ENCODE data around the gene AHR.
"Not testable (repeated sequence)": the region's sequence is repeated elsewhere in the genome, so short reads cannot be mapped to it uniquely, and the experiment has no call there.

The AHR gene

DNA sequence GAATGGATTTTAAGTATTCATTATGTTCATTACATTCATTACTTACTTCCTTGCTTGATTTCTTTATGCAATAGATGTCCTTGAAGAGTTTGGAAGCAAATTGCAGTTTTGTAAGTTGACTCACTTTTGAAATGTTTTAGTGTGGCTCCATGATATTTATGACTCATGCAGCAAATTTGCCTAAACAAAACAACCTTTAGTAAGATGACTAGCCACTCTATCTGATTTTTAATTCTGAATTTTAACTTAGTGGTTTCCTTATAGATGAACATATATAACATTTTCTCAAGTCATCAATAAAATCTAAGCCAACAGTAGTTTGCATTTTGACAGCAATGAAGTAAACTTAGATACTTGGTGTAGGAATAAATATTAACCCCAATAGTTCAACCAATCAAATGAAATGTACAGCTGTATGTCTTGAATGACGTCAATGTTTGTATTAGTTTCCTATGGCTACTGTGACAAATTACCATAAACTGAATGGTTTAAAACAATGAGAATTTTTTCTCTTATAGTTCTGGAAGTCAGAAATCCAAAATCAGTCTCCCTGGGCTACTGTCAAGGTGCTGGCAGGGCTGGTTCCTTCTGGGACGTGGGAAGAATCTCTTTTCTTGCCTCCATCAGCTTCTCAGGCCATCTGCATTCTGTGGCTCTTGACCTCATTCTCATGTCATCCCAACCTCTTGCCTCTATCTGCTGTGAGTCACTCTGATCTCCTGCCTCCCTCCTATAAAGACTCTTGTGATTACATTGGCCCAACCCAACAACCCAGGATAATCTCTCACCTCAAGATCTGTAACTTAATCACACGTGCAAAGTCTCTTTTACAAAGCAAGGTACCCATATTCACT, 73.4 kb downstream of the AHR start:
- Mint-ChIP-seq H3K4me3 (no peak overlapping the region), H3K9me3 (no peaks in the 10 kb centered on the region), H3K36me3 (no peaks in the 10 kb centered on the region), H3K4me1 (no peaks in the 10 kb centered on the region), H3K27ac (no peak overlapping the region), H3K27me3 (no peaks in the 10 kb centered on the region)

DNA sequence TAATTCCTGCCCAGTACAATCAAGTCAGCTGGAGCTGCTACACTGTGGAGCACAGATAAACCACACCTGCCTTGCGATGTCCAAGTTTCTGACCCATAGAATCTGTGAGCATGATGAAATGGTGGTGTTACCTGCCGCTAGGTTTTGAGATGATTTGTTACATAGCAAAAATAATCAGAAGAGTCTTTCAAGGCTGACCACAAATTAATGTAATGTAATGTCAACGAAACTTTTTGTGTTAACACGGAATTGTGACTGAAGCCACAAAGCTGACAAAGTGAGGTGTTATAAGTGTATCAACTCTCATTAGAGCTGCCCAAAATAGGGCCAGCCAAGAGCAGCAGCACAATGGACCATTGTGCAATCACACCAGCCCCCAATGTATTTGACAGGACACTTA, 75.7 kb downstream of the AHR start:
- Mint-ChIP-seq H3K4me3 (no peak overlapping the region), H3K4me1 (no peaks in the 10 kb centered on the region), H3K27ac (no peak overlapping the region), H3K9me3 (no peaks in the 10 kb centered on the region), H3K36me3 (no peaks in the 10 kb centered on the region), H3K27me3 (no peaks in the 10 kb centered on the region)

DNA sequence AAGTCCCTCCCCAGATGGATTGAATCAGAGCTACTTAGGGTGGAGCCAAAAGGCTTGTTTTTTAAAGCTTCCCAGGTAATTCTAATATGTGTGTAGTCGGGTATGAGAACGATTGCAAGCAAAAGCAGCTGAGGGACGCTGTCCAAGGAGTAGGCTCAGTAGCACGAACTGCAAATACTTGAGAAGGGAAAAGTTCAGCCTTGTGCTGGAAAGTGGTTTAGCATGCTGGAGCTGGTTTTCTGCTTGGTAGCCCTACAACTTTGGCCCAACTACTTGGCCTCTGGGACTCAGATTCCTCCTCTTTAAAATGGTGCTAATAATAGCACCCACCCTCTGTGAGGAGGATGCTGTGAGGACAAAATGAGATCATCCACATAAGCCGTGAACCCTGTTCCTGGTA, 76.2 kb downstream of the AHR start:
- no peak overlapping the region for H3K27ac Mint-ChIP-seq
- H3K4me3 Mint-ChIP-seq: no peak overlapping the region
- H3K4me1 Mint-ChIP-seq: no peaks in the 10 kb centered on the region
- no peaks in the 10 kb centered on the region for H3K9me3 Mint-ChIP-seq
- no peaks in the 10 kb centered on the region for H3K27me3 Mint-ChIP-seq
- H3K36me3 Mint-ChIP-seq: no peaks in the 10 kb centered on the region

DNA sequence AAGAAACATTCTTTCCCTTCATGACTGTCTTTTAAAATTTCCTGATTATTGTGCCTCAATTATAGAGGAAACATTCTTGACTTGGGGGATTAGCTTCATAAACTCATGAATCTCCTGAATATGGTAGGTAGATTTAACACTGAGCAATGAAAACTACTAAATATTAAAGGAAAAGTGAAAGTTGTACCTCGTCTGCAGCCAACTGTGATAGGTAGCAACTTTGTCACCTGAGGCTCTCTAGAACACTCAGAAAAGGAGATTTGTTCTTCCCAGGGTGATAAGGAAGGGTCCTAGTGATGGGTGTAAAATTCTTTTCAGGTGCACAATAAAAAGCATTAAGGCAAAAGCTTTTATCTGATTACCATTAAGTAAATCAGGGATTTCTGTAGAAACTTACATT, 78.1 kb downstream of the AHR start:
- Mint-ChIP-seq H3K27me3 (peaks cover 2% of the 10 kb centered on the region), H3K27ac (no peak overlapping the region), H3K4me1 (no peaks in the 10 kb centered on the region), H3K9me3 (no peaks in the 10 kb centered on the region), H3K4me3 (no peak overlapping the region), H3K36me3 (peaks cover 2% of the 10 kb centered on the region)

DNA sequence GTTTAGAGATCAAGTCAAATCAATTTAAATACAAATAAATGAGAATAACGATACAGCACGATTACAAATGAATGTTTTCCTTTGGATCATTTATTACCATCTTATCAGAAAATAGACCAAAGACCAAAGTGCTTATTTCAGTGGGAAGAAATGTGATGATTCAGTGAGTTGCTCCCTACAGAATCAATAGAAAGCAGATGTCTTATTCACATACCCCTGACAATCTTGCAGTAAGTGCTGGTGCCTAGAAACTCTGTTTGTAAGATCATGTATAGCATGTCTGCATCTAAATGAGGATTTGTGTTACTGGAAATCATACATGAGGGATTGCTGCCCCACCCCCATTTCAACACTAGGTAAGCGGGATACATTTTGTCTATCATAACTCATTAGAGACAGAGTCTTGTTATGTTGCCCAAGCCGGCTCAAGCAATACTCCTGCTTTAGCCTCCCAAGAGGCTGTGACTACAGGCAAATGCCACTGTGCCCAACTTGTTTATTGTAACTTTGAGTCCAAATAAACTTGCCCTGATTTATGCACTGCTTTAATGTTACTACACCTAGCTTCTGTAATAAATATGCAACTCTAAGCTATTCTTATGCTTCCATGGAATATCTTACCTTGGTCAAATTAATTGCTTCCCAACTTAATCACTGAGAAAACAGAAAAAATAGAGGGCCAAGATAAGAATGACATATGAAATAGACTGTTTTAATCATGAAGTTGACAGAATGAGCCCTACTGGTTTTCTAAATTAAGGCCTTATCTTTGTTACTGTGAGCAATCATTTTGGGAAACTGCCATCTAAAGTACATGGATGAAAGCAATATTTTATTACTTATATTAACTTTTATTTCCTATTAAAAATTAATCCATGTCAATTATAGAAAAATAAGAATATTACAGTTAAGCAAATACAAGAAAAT, 82.5 kb downstream of the AHR start:
- no peak overlapping the region for H3K4me3 Mint-ChIP-seq
- no peaks in the 10 kb centered on the region for H3K9me3 Mint-ChIP-seq
- no peaks in the 10 kb centered on the region for H3K4me1 Mint-ChIP-seq
- H3K36me3 Mint-ChIP-seq: peaks cover 2% of the 10 kb centered on the region
- no peak overlapping the region for H3K27ac Mint-ChIP-seq
- H3K27me3 Mint-ChIP-seq: peaks cover 2% of the 10 kb centered on the region

DNA sequence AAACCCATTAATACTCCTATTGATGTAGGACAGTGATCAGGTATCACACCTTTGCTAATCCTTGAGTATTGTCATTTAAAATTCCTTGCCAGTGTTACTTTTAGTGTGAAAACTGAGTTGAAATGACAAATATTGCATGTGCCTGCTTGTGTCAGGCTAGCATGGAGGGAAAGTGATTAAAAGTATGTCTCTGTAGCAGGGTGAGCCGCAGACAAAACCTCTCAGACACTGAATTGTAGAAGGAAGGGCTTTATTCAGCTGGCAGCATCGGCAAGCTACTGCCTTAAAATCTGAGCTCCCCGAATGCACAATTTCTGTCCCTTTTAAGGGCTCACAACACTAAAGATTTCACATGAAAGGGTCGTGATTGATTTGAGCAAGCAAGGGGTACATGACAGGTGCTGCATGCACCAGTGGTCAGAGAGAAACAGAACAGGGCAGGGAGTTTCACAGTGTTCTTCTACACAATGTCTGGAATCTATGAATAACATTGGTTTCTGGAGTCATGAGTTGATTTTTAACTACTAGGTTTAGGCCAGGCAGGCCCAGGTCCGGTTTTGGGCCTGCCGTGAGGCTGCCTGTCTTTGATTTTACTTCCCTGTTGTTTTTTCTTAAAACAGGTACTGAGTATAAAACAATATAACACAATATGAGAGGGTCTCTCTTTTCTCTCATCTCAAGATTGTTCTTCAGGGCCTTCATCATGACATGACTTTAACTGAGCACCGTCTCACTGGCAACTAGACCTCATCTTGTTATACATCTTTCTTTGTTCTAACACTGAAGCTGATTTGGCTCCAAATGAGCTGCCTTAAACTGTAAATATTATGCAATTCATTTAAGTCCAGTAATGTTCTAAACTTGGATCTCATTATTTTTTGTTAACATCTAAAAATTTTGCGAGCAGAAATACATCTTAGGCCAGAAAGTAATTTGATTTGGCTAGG, 84.2 kb downstream of the AHR start:
- not testable (repeated sequence) for H3K4me3 Mint-ChIP-seq, H3K9me3 Mint-ChIP-seq, H3K27ac Mint-ChIP-seq, H3K27me3 Mint-ChIP-seq, H3K4me1 Mint-ChIP-seq, H3K36me3 Mint-ChIP-seq

DNA sequence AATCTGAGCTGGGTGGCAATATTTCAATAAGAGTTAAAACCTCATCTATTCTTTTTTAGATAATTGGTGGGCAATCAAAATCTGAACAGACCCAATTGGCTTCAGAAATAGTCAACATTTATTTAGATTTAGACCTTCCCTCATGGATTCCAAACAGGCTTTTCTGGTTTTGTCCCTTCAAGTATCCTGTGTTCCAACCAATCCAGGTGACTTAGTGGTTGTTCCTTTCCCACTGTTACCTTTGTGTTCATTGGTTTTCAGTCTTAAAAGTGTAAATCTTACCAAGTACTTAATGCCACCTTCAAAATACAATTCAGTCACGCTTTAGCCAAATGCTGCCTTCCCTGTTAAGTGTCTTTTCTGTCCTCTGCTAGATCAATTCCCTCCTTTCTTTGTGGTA, 85.9 kb downstream of the AHR start:
- H3K27me3 Mint-ChIP-seq: peaks cover 2% of the 10 kb centered on the region
- peaks cover 2% of the 10 kb centered on the region for H3K36me3 Mint-ChIP-seq
- H3K4me1 Mint-ChIP-seq: no peaks in the 10 kb centered on the region
- H3K9me3 Mint-ChIP-seq: no peaks in the 10 kb centered on the region
- no peak overlapping the region for H3K4me3 Mint-ChIP-seq
- no peak overlapping the region for H3K27ac Mint-ChIP-seq

DNA sequence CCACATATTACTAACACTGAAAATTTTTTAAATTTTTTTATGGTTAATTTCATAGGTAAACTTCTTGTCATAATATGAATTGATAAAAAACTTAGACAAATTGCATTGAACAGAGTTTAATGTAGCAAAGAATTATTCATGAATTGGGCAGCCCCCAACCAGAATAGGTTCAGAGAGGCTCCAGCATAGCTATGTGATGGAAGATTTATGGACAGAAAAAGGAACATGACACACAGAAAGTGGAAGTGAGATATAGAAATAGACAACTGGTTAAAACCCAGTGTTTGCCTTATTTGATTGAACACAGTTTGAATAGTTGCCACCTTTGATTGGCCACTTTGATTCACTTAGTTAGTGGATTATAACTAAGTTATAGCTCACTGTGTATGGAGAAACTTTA, 87.2 kb downstream of the AHR start:
- Mint-ChIP-seq H3K4me3 (no peak overlapping the region), H3K9me3 (no peaks in the 10 kb centered on the region), H3K27ac (no peak overlapping the region), H3K27me3 (peaks cover 3% of the 10 kb centered on the region), H3K4me1 (no peaks in the 10 kb centered on the region), H3K36me3 (no peaks in the 10 kb centered on the region)

DNA sequence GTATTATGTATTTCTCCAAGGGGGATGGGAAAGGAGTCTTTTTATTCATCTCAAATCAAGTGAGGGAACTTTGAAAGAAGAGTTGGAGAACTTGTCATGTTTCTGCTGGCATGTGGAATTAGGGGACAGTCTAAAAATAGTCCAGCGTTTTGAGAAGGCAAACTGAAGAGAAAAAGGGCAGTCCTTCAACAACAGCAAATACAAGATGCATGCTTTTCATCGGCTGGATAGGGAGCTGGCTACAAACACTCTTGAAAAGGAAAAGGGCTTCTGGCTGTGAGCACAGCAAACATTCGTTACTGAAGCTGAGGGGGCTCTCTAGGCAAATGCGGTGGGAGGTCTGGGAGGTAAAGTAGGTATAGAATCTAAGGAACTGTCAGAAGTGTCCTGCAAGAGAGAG, 91.9 kb downstream of the AHR start:
- H3K27ac Mint-ChIP-seq: no peak overlapping the region
- H3K36me3 Mint-ChIP-seq: no peaks in the 10 kb centered on the region
- peaks cover 4% of the 10 kb centered on the region for H3K9me3 Mint-ChIP-seq
- H3K27me3 Mint-ChIP-seq: peaks cover 6% of the 10 kb centered on the region
- no peaks in the 10 kb centered on the region for H3K4me1 Mint-ChIP-seq
- no peak overlapping the region for H3K4me3 Mint-ChIP-seq

DNA sequence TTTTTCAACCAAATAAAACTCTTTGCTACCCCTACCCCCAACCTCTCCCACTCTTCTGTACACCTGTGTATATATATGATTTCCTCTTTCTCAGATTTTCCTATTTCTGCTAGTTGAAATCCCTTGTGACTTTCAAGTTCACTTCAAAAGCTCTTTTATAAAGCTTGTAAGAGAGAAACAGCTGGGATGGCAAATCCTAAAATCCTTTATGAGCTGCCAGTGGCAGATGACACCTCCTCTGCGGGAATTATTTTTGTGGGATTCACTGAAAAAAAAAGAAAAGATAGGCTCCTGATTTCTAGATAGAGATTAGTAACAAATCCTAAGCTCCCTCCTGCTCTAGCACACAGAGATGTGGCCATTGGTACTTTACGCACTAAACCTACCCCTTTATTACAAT, 92.9 kb downstream of the AHR start:
- Mint-ChIP-seq H3K27me3 (peaks cover 6% of the 10 kb centered on the region), H3K9me3 (peaks cover 4% of the 10 kb centered on the region), H3K4me1 (no peaks in the 10 kb centered on the region), H3K36me3 (no peaks in the 10 kb centered on the region), H3K4me3 (no peak overlapping the region), H3K27ac (no peak overlapping the region)

DNA sequence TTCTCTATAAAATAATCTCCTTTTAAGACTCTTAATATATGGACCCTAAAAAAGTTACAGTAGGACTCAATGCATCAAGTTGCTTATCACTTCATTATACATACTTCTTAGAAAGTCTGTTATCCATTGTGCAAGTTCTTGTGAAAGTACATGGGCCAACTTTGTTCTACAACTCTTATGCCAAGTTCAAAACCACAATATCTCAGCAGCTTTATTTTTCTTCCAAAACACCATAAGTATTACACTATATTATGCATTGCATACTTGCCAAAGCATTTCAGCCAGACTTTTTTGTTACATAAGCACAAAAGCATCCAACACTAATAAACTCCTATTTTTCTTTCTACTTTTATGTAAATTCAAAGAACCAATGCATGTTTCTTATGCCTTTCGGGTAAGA, 94.4 kb downstream of the AHR start:
- no peaks in the 10 kb centered on the region for H3K36me3 Mint-ChIP-seq
- H3K27ac Mint-ChIP-seq: no peak overlapping the region
- peaks cover 4% of the 10 kb centered on the region for H3K9me3 Mint-ChIP-seq
- peaks cover 9% of the 10 kb centered on the region for H3K27me3 Mint-ChIP-seq
- H3K4me3 Mint-ChIP-seq: no peak overlapping the region
- H3K4me1 Mint-ChIP-seq: no peaks in the 10 kb centered on the region

DNA sequence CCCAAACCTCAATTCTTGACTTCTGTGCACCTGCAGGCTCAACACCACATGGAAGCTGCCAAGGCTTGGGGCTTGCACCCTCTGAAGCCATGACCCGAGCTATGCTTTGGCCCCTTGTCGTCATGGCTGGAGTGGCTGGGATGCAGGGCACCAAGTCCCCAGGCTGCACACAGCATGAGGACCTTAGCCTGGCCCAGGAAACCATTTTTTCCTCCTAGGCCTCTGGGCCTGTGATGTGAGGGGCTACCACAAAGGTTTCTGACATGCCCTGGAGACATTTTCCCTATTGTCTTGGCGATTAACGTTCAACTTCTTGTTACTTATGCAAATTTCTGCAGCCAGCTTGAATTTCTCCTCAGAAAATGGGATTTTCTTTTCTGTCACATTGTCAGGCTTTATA, 96.1 kb downstream of the AHR start:
- not testable (repeated sequence) for H3K4me1 Mint-ChIP-seq, H3K9me3 Mint-ChIP-seq, H3K27ac Mint-ChIP-seq, H3K27me3 Mint-ChIP-seq, H3K4me3 Mint-ChIP-seq, H3K36me3 Mint-ChIP-seq

Data from activated naive CD4-positive, alpha-beta T cell treated with anti-CD3 and anti-CD28 coated beads, Interleukin-2, amount 50 U/mL, for 24 hours (primary cell).